MM.1S (cell line): Measurements from ENCODE around the gene E2F3.

Experiments used
- DNase-seq: peaks from one replicate; pipeline ENCODE4 v3.0.0-alpha.2; 2015
- H2AFZ ChIP-seq: fragments of 300-600 bp; sonication (generic); 2 replicates; pipeline ENCODE4 v1.6.0; 2016; ENCODE audit warnings: antibody characterized with exemption, low read length
- H3F3A ChIP-seq: fragments of 300-600 bp; sonication (generic); 2 replicates; pipeline ENCODE4 v1.6.1; 2016; ENCODE audit warnings: mild to moderate bottlenecking, antibody characterized with exemption, low read length, moderate library complexity, mixed read lengths; ENCODE audit not compliant: insufficient read depth
- H3K27ac ChIP-seq: fragments of 300-600 bp; sonication (generic); 2 replicates; pipeline ENCODE4 v1.5.1; 2016; ENCODE audit warnings: mild to moderate bottlenecking, low read length
- H3K27me3 ChIP-seq: fragments of 300-600 bp; sonication (generic); replicated peaks from 2 replicates; pipeline ENCODE4 v1.6.0; 2016; ENCODE audit warnings: low read length; ENCODE audit not compliant: insufficient read depth
- H3K36me3 ChIP-seq: fragments of 300-600 bp; sonication (generic); replicated peaks from 2 replicates; pipeline ENCODE4 v1.6.1; 2016; ENCODE audit warnings: mild to moderate bottlenecking, low read length, mixed read lengths; ENCODE audit not compliant: insufficient read depth
- H3K4me1 ChIP-seq: fragments of 300-600 bp; sonication (generic); 2 replicates; pipeline ENCODE4 v1.6.1; 2016; ENCODE audit warnings: low read length, mixed read lengths
- H3K4me2 ChIP-seq: fragments of 300-600 bp; sonication (generic); 2 replicates; pipeline ENCODE4 v1.6.0; 2016; ENCODE audit warnings: low read depth, low read length
- H3K4me3 ChIP-seq: fragments of 300-600 bp; sonication (generic); 2 replicates; pipeline ENCODE4 v1.5.1; 2016; ENCODE audit warnings: low read length, mixed read lengths
- H3K79me2 ChIP-seq: fragments of 300-600 bp; sonication (generic); 2 replicates; pipeline ENCODE4 v1.6.1; 2016; ENCODE audit warnings: mixed run types, low read length, mixed read lengths
- H3K9ac ChIP-seq: fragments of 300-600 bp; sonication (generic); 2 replicates; pipeline ENCODE4 v1.6.1; 2016; ENCODE audit warnings: low read length, mixed read lengths
- H3K9me2 ChIP-seq: fragments of 300-600 bp; sonication (generic); replicated peaks from 2 replicates; pipeline ENCODE4 v1.6.1; 2016; ENCODE audit warnings: mild to moderate bottlenecking, low read length, mixed read lengths; ENCODE audit not compliant: insufficient read depth
- H3K9me3 ChIP-seq: fragments of 300-600 bp; sonication (generic); replicated peaks from 2 replicates; pipeline ENCODE4 v1.6.1; 2016; ENCODE audit warnings: mild to moderate bottlenecking, low read length, mixed read lengths; ENCODE audit not compliant: insufficient read depth
- H4K20me1 ChIP-seq: fragments of 300-600 bp; sonication (generic); 2 replicates; pipeline ENCODE4 v1.6.1; 2016; ENCODE audit warnings: mild to moderate bottlenecking, low read length, moderate library complexity, mixed read lengths; ENCODE audit not compliant: insufficient read depth
- EZH2 ChIP-seq: fragments of 300-600 bp; sonication (generic); optimal IDR thresholded peaks from 2 replicates; pipeline ENCODE3; 2017; ENCODE audit warnings: low read depth, mild to moderate bottlenecking, antibody characterized with exemption, low read length, mixed read lengths
- EZH2phosphoT487 ChIP-seq: fragments of 300-600 bp; sonication (generic); IDR thresholded peaks from 2 replicates; pipeline ENCODE4 v1.6.1; 2018; ENCODE audit warnings: antibody characterized with exemption, low read length
- TF ChIP-seq, protein P1 (sequence below): fragments of 300-600 bp; sonication (generic); IDR thresholded peaks from 2 replicates; pipeline ENCODE4 v1.5.1; 2016; ENCODE audit warnings: antibody characterized with exemption, low read length, mixed read lengths

Gene E2F3

DNA sequence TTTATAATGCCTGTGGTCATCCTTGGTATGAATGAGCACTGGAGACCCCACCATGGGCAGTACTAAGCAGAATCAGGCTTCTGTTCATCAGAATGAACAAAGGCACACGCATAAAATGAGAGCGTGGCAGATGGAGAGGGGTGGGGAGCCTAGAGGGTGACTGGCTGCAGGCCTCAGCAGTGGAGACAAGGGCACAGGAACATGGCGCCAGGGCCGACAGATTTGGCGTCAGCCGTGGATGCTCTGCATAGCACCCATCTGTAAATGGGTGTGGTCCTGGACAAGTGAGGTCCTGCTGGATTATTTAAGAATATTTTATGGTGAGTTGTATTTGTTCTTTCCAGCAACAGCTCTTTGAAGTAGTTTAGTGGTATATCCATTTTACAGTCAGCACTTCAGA, 33.1 kb downstream of the E2F3 start:
- Histone ChIP-seq H3K27ac (no peak overlapping the region), H2AFZ (no peak overlapping the region), H3F3A (no peaks in the 10 kb centered on the region), H4K20me1 (no peaks in the 10 kb centered on the region), H3K4me1 (no peaks in the 10 kb centered on the region), H3K27me3 (no peaks in the 10 kb centered on the region), H3K9me3 (no peaks in the 10 kb centered on the region), H3K4me3 (no peak overlapping the region), H3K9ac (no peak overlapping the region), H3K4me2 (no peak overlapping the region), H3K79me2 (peaks cover 88% of the 10 kb centered on the region), H3K36me3 (peaks cover 7% of the 10 kb centered on the region; the same call in 1 of the 2 replicates), H3K9me2 (no peaks in the 10 kb centered on the region)
- DNase-seq, result no peak
- TF ChIP-seq EZH2phosphoT487, result no peak
- TF ChIP-seq EZH2, result no peak
- TF ChIP-seq, protein P1, sequence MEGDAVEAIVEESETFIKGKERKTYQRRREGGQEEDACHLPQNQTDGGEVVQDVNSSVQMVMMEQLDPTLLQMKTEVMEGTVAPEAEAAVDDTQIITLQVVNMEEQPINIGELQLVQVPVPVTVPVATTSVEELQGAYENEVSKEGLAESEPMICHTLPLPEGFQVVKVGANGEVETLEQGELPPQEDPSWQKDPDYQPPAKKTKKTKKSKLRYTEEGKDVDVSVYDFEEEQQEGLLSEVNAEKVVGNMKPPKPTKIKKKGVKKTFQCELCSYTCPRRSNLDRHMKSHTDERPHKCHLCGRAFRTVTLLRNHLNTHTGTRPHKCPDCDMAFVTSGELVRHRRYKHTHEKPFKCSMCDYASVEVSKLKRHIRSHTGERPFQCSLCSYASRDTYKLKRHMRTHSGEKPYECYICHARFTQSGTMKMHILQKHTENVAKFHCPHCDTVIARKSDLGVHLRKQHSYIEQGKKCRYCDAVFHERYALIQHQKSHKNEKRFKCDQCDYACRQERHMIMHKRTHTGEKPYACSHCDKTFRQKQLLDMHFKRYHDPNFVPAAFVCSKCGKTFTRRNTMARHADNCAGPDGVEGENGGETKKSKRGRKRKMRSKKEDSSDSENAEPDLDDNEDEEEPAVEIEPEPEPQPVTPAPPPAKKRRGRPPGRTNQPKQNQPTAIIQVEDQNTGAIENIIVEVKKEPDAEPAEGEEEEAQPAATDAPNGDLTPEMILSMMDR, result no peak

DNA sequence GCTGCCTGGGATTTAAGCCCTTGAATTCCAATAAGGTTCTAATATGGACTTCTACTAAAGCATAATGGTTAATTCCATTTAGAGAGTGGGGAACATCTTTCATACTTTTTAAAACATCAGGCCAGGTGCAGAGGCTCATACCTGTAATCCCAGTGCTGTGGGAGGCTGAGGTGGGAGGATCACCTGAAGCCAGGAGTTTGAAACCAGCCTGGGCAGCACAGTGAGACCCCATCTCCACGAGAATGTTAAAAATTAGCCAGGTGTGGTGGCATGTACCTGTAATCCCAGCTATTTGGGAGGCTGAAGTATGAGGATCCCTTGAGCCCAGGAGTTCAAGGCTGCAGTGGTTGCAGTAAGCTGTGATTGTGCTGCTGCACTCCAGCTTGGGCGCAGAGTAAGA, 35.0 kb downstream of the E2F3 start:
- Histone ChIP-seq H3F3A (no peaks in the 10 kb centered on the region), H3K27ac (no peak overlapping the region), H3K4me1 (no peaks in the 10 kb centered on the region), H3K9me2 (no peaks in the 10 kb centered on the region), H3K36me3 (no peaks in the 10 kb centered on the region), H3K9ac (no peak overlapping the region), H3K9me3 (no peaks in the 10 kb centered on the region), H3K27me3 (no peaks in the 10 kb centered on the region), H3K4me3 (no peak overlapping the region), H3K79me2 (peaks cover 90% of the 10 kb centered on the region), H2AFZ (no peak overlapping the region), H3K4me2 (no peak overlapping the region), H4K20me1 (peaks cover 3% of the 10 kb centered on the region; the same call in 1 of the 2 replicates)
- DNase-seq, result no peak
- TF ChIP-seq, protein P1, result no peak
- TF ChIP-seq EZH2, result no peak
- no peak for TF ChIP-seq EZH2phosphoT487

DNA sequence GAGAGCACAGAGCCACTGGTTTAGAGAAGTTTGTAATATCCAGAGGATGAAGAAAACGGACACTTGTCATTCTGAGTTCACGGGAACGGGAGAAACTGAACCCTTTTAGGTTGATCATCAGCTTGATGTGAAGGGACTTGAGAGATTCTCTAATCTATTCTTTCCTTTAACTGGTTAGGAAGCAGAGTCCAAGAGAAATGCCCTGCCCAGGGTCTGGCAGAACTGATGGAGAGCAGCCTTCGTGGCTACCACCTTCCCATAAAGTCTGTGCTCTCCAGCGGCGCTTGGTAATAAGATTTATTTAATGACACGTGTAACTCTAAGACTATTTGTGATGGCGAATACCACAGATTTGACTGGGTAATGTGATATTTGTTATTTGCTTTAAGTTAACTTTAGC, 36.0 kb downstream of the E2F3 start:
- no peaks in the 10 kb centered on the region for H3K36me3 ChIP-seq
- peaks cover 90% of the 10 kb centered on the region for H3K79me2 ChIP-seq
- peaks cover 3% of the 10 kb centered on the region; the same call in 1 of the 2 replicates for H4K20me1 ChIP-seq
- H3K27ac ChIP-seq, result no peak overlapping the region
- TF ChIP-seq EZH2phosphoT487 (no peak), EZH2 (no peak)
- TF ChIP-seq, protein P1, result no peak
- no peak overlapping the region for H3K4me3 ChIP-seq
- H3K9me3 ChIP-seq, result no peaks in the 10 kb centered on the region
- no peak overlapping the region for H2AFZ ChIP-seq
- no peak overlapping the region for H3K9ac ChIP-seq
- H3K9me2 ChIP-seq, result no peaks in the 10 kb centered on the region
- no peaks in the 10 kb centered on the region for H3K27me3 ChIP-seq
- no peak overlapping the region for H3K4me2 ChIP-seq
- DNase-seq, result no peak
- no peaks in the 10 kb centered on the region for H3F3A ChIP-seq
- H3K4me1 ChIP-seq, result no peaks in the 10 kb centered on the region
